Hematopoietic multipotent progenitor cell treated with erythropoietin and hydrocortisone succinate and interleukin-3 and kit ligand, for 8 days (in vitro differentiated cells): ENCODE measurements around the gene WNT7A.

Experiments used
- DNase-seq: peaks from one replicate; pipeline ENCODE4 v3.0.0-alpha.2; 2015

WNT7A gene

GRCh38 chr3:13825821-13826220, 54.0 kb downstream of the WNT7A start:
- DNase-seq = no peak

GRCh38 chr3:13825311-13825579, 54.6 kb downstream of the WNT7A start:
- DNase-seq = no peak

GRCh38 chr3:13824521-13825310, 55.2 kb downstream of the WNT7A start:
- DNase-seq = no peak

- no peak for DNase-seq
These were observed 56.2 kb downstream of the WNT7A start for GRCh38 chr3:13823692-13824091.

GRCh38 chr3:13822871-13823585, 56.8 kb downstream of the WNT7A start:
- DNase-seq = no peak

- no peak for DNase-seq
These were observed 57.8 kb downstream of the WNT7A start for GRCh38 chr3:13822042-13822441.

GRCh38 chr3:13821126-13821525, 58.7 kb downstream of the WNT7A start:
- DNase-seq = no peak

- DNase-seq = no peak
These were observed 61.0 kb downstream of the WNT7A start for GRCh38 chr3:13818919-13819318.

- DNase-seq = no peak
These were observed 64.7 kb downstream of the WNT7A start for GRCh38 chr3:13815088-13815683.

GRCh38 chr3:13812034-13812471, 67.8 kb downstream of the WNT7A start:
- DNase-seq = no peak

- no peak for DNase-seq
These were observed 68.3 kb downstream of the WNT7A start for GRCh38 chr3:13811614-13812013.

- no peak for DNase-seq
These were observed 71.3 kb downstream of the WNT7A start for GRCh38 chr3:13808550-13808949.

- DNase-seq = peak; percentile 8
These were observed 78.3 kb downstream of the WNT7A start for GRCh38 chr3:13801361-13802204.

- DNase-seq = no peak
These were observed 79.8 kb downstream of the WNT7A start for GRCh38 chr3:13800064-13800463.

GRCh38 chr3:13798401-13798800, 81.5 kb downstream of the WNT7A start:
- DNase-seq = no peak

- no peak for DNase-seq
These were observed 83.0 kb downstream of the WNT7A start for GRCh38 chr3:13796701-13797460.

GRCh38 chr3:13795816-13796215, 84.1 kb downstream of the WNT7A start:
- no peak for DNase-seq

- DNase-seq = no peak
These were observed 85.5 kb downstream of the WNT7A start for GRCh38 chr3:13794322-13794721.

GRCh38 chr3:13793451-13793850, 86.4 kb downstream of the WNT7A start:
- DNase-seq = no peak

GRCh38 chr3:13792512-13793371, 87.1 kb downstream of the WNT7A start:
- no peak for DNase-seq

- DNase-seq = no peak
These were observed 87.8 kb downstream of the WNT7A start for GRCh38 chr3:13792051-13792490.
